H9 (cell line): Measurements from ENCODE around the gene OR52A5. TPM values are rescaled to one million over a fixed set of nuclear protein-coding genes. Genes with fewer than 3 reads are reported as not detected.

ENCODE experiments used
- DNase-seq: peaks from one replicate; pipeline ENCODE4 v3.0.0-alpha.2; 2017
- H2AFZ ChIP-seq: one replicate; pipeline ENCODE4 v1.6.1; 2013; ENCODE audit warnings: mild to moderate bottlenecking, low read length, control low read depth, moderate library complexity
- H2AK5ac ChIP-seq: 2 replicates; pipeline ENCODE4 v1.6.1; 2013; ENCODE audit warnings: low read length, control low read depth, mixed read lengths; ENCODE audit not compliant: insufficient read length
- H2BK120ac ChIP-seq: one replicate; pipeline ENCODE4 v1.6.1; 2013; ENCODE audit warnings: low read depth, mild to moderate bottlenecking, low read length, control low read depth, inconsistent platforms; ENCODE audit not compliant: poor library complexity, severe bottlenecking
- H2BK12ac ChIP-seq: 2 replicates; pipeline ENCODE4 v1.6.1; 2013; ENCODE audit warnings: low read length, control low read depth, mixed read lengths, low read depth; ENCODE audit not compliant: insufficient read length
- H2BK15ac ChIP-seq: 2 replicates; pipeline ENCODE4 v1.6.1; 2013; ENCODE audit warnings: low read depth, low read length, control low read depth
- H2BK20ac ChIP-seq: one replicate; pipeline ENCODE4 v1.6.1; 2013; ENCODE audit warnings: low read depth, mild to moderate bottlenecking, low read length, control low read depth, inconsistent platforms; ENCODE audit not compliant: poor library complexity, severe bottlenecking
- H2BK5ac ChIP-seq: 2 replicates; pipeline ENCODE4 v1.6.1; 2013; ENCODE audit warnings: low read length, control low read depth, mixed read lengths; ENCODE audit not compliant: insufficient read length
- H3K14ac ChIP-seq: 2 replicates; pipeline ENCODE4 v1.6.1; 2013; ENCODE audit warnings: low read length, control low read depth; ENCODE audit not compliant: insufficient read depth
- H3K18ac ChIP-seq: 2 replicates; pipeline ENCODE4 v1.6.1; 2013; ENCODE audit warnings: low read depth, mild to moderate bottlenecking, mixed read lengths, low read length, control low read depth; ENCODE audit not compliant: insufficient read length
- H3K23ac ChIP-seq: 2 replicates; pipeline ENCODE4 v1.6.1; 2013; ENCODE audit warnings: low read length, control low read depth, mixed read lengths, low read depth; ENCODE audit not compliant: insufficient read length
- H3K23me2 ChIP-seq: 2 replicates; pipeline ENCODE4 v1.6.1; 2013; ENCODE audit warnings: low read depth, mild to moderate bottlenecking, mixed read lengths, low read length, control low read depth; ENCODE audit not compliant: insufficient read length, poor library complexity, severe bottlenecking
- H3K27ac ChIP-seq: 2 replicates; pipeline ENCODE4 v1.5.1; 2013; ENCODE audit warnings: low read length, control low read depth, mixed read lengths, low read depth; ENCODE audit not compliant: insufficient read length
- H3K27me3 ChIP-seq: 2 replicates; pipeline ENCODE4 v1.6.1; 2013; ENCODE audit warnings: low read length, control low read depth, inconsistent platforms; ENCODE audit not compliant: insufficient read depth
- H3K4ac ChIP-seq: 2 replicates; pipeline ENCODE4 v1.6.1; 2013; ENCODE audit warnings: low read depth, mild to moderate bottlenecking, control low read depth, inconsistent platforms, low read length, moderate library complexity
- H3K4me1 ChIP-seq: 2 replicates; pipeline ENCODE4 v1.6.1; 2013; ENCODE audit warnings: low read length, control low read depth, inconsistent platforms; ENCODE audit not compliant: insufficient read depth
- H3K4me2 ChIP-seq: 2 replicates; pipeline ENCODE4 v1.6.1; 2013; ENCODE audit warnings: low read length, control low read depth, mixed read lengths; ENCODE audit not compliant: insufficient read length, insufficient read depth
- H3K56ac ChIP-seq: 2 replicates; pipeline ENCODE4 v1.6.1; 2013; ENCODE audit warnings: low read depth, mild to moderate bottlenecking, mixed read lengths, low read length, control low read depth; ENCODE audit not compliant: insufficient read length
- H3K79me1 ChIP-seq: 2 replicates; pipeline ENCODE4 v1.6.1; 2013; ENCODE audit warnings: low read depth, mild to moderate bottlenecking, moderate library complexity, low read length, control low read depth, inconsistent platforms; ENCODE audit not compliant: insufficient read depth, poor library complexity, severe bottlenecking
- H3K79me2 ChIP-seq: 2 replicates; pipeline ENCODE4 v1.6.1; 2013; ENCODE audit warnings: low read length, control low read depth, inconsistent platforms; ENCODE audit not compliant: insufficient read depth
- H3K9ac ChIP-seq: 2 replicates; pipeline ENCODE4 v1.6.1; 2013; ENCODE audit warnings: low read length, control low read depth, mixed read lengths; ENCODE audit not compliant: insufficient read length; ENCODE audit errors: extremely low read depth
- H3K9me3 ChIP-seq: one replicate; pipeline ENCODE4 v1.6.1; 2013; ENCODE audit warnings: low read depth, low read length, inconsistent platforms; ENCODE audit not compliant: control insufficient read depth
- H3T11ph ChIP-seq: one replicate; pipeline ENCODE4 v1.6.1; 2013; ENCODE audit warnings: mild to moderate bottlenecking, low read length, control low read depth, inconsistent platforms
- H4K20me1 ChIP-seq: one replicate; pipeline ENCODE4 v1.6.1; 2013; ENCODE audit not compliant: control insufficient read depth, insufficient read length, insufficient read depth
- H4K5ac ChIP-seq: 2 replicates; pipeline ENCODE4 v1.6.1; 2013; ENCODE audit warnings: low read depth, mild to moderate bottlenecking, mixed read lengths, low read length, control low read depth; ENCODE audit not compliant: insufficient read length
- H4K8ac ChIP-seq: replicated peaks from 2 replicates; pipeline ENCODE4 v1.6.1; 2013; ENCODE audit warnings: low read length, control low read depth, mixed read lengths, low read depth; ENCODE audit not compliant: insufficient read length
- H4K91ac ChIP-seq: 2 replicates; pipeline ENCODE4 v1.6.1; 2013; ENCODE audit warnings: low read depth, mild to moderate bottlenecking, moderate library complexity, mixed read lengths, low read length, control low read depth; ENCODE audit not compliant: insufficient read length
- H3K27ac Mint-ChIP-seq, 3 experiments: 2 replicates in 2 of 3; 3 replicates in 1 of 3; pipeline ENCODE4 v1.8.0; 2020 to 2021; ENCODE audit warnings: mixed read lengths in 3 of 3, mild to moderate bottlenecking in 1 of 3, moderate library complexity in 1 of 3
- H3K27me3 Mint-ChIP-seq: 2 replicates; pipeline ENCODE4 v1.8.0; 2021; ENCODE audit warnings: low read depth, mild to moderate bottlenecking, moderate library complexity, mixed read lengths
- H3K36me3 Mint-ChIP-seq, 3 experiments: 2 replicates in 2 of 3; 3 replicates in 1 of 3; pipeline ENCODE4 v1.8.0; 2020 to 2021; ENCODE audit warnings: low read depth in 3 of 3, mixed read lengths in 3 of 3; ENCODE audit not compliant: insufficient read depth in 1 of 3
- H3K4me1 Mint-ChIP-seq, 2 experiments: 2 replicates each; pipeline ENCODE4 v1.8.0; 2020; ENCODE audit warnings: mixed read lengths in 2 of 2
- H3K4me3 Mint-ChIP-seq, 2 experiments: 2 replicates in 1 of 2; 3 replicates in 1 of 2; pipeline ENCODE4 v1.8.0; 2020 to 2021; ENCODE audit warnings: mild to moderate bottlenecking in 2 of 2, mixed read lengths in 2 of 2, moderate library complexity in 1 of 2
- H3K9me3 Mint-ChIP-seq, 2 experiments: 2 replicates in 1 of 2; 3 replicates in 1 of 2; pipeline ENCODE4 v1.8.0; 2020; ENCODE audit warnings: mild to moderate bottlenecking in 2 of 2, mixed read lengths in 2 of 2, moderate library complexity in 1 of 2
- WGBS: extraction: QIAGEN DNeasy Blood & Tissue Kit; methylation state at CpG from one replicate; pipeline ENCODE4 v1.1.7; 2013; ENCODE audit warnings: missing lambda C conversion rate, low lambda C conversion rate, mixed read lengths; ENCODE audit not compliant: insufficient read length; ENCODE audit errors: extremely low coverage; 5-methylcytosine and 5-hydroxymethylcytosine counted together
- total RNA-seq: library from RNA; stranded (reverse); gene quantifications from 2 replicates; pipeline ENCODE4 v1.2.1, GENCODE V29; 2021
- TF ChIP-seq, protein P1 (sequence below): fragments of 200-600 bp; sonication (generic); conservative IDR thresholded peaks from 3 replicates; pipeline ENCODE4 v1.8.0; 2021; ENCODE audit warnings: antibody characterized with exemption, mild to moderate bottlenecking

OR52A5 gene
- total RNA-seq, 1 experiment from 2014 or later, result not detected

DNA sequence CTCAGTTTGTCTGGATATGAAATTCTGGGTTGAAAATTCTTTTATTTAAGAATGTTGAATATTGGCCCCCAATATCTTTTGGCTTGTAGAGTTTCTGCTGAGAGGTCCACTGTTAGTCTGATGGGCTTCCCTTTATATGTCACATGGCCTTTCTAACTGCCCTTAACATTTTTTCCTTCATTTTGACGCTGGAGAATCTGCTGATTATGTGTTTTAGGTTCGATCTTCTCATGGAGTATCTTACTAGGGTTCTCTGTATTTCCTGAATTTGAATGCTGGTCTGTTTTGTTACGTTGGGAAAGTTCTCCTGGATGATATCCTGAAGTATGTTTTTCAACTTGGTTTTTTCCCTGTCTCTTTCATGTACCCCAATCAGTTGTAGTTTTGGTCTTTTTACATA, 22.8 kb downstream of the OR52A5 start:
- DNase-seq, result no peak
- H3K56ac ChIP-seq, result no peak overlapping the region
- no peak overlapping the region for H2BK20ac ChIP-seq
- no peak overlapping the region for H2BK120ac ChIP-seq
- H3K9ac ChIP-seq, result no peak overlapping the region
- Mint-ChIP-seq H3K36me3 (no peaks in the 10 kb centered on the region), H3K9me3 (peaks cover 0 to 4% of the 10 kb centered on the region in 2 experiments; a peak in 1 of 5 replicates), H3K27ac (no peak overlapping the region), H3K4me1 (peaks cover 2 to 3% of the 10 kb centered on the region in 2 experiments; a peak in 2 of 4 replicates), H3K4me3 (no peak overlapping the region), H3K27me3 (no peaks in the 10 kb centered on the region; the same call in 1 of the 2 replicates)
- H3K79me1 ChIP-seq, result no peaks in the 10 kb centered on the region
- no peak overlapping the region for H2BK15ac ChIP-seq
- H3K9me3 ChIP-seq, result no peaks in the 10 kb centered on the region
- H2AK5ac ChIP-seq, result no peak overlapping the region
- no peak overlapping the region for H2BK5ac ChIP-seq
- no peaks in the 10 kb centered on the region for H3K79me2 ChIP-seq
- H3K27me3 ChIP-seq, result no peaks in the 10 kb centered on the region
- H2BK12ac ChIP-seq, result no peak overlapping the region
- H3K23me2 ChIP-seq, result no peaks in the 10 kb centered on the region
- H3K27ac ChIP-seq, result no peak overlapping the region
- H3T11ph ChIP-seq, result no peak overlapping the region
- no peak overlapping the region for H3K23ac ChIP-seq
- no peak overlapping the region for H2AFZ ChIP-seq
- H4K8ac ChIP-seq, result no peak overlapping the region
- H3K14ac ChIP-seq, result no peak overlapping the region
- WGBS, result no CpG with 5 or more reads among the region's 3 CpGs
- TF ChIP-seq, protein P1, sequence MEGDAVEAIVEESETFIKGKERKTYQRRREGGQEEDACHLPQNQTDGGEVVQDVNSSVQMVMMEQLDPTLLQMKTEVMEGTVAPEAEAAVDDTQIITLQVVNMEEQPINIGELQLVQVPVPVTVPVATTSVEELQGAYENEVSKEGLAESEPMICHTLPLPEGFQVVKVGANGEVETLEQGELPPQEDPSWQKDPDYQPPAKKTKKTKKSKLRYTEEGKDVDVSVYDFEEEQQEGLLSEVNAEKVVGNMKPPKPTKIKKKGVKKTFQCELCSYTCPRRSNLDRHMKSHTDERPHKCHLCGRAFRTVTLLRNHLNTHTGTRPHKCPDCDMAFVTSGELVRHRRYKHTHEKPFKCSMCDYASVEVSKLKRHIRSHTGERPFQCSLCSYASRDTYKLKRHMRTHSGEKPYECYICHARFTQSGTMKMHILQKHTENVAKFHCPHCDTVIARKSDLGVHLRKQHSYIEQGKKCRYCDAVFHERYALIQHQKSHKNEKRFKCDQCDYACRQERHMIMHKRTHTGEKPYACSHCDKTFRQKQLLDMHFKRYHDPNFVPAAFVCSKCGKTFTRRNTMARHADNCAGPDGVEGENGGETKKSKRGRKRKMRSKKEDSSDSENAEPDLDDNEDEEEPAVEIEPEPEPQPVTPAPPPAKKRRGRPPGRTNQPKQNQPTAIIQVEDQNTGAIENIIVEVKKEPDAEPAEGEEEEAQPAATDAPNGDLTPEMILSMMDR, result no peak
- no peak overlapping the region for H4K91ac ChIP-seq
- H3K18ac ChIP-seq, result no peak overlapping the region
- no peak overlapping the region for H3K4me2 ChIP-seq
- no peak overlapping the region for H4K5ac ChIP-seq
- no peaks in the 10 kb centered on the region for H3K4me1 ChIP-seq
- H3K4ac ChIP-seq, result no peak overlapping the region
- H4K20me1 ChIP-seq, result no peaks in the 10 kb centered on the region
